Calu3 (cell line): ENCODE data around the gene PSMB1. TPM values are rescaled to one million over a fixed set of nuclear protein-coding genes. Genes with fewer than 3 reads are reported as not detected.

ENCODE experiments used
- BruUV-seq: library from RNA; stranded (reverse); fragments of 400-500 nt; replicated peaks from 2 replicates; lab custom pipeline; 2021; lab: Mats Ljungman, UMichigan
- CTCF ChIA-PET: fragments of 300-600 bp; sonication (Branson Sonifier 250); formaldehyde crosslinking; loops from one replicate; lab custom pipeline; 2022; ENCODE audit warnings: antibody characterized with exemption; lab: Charles Lee
- DNase-seq: peaks from one replicate; pipeline ENCODE4 v3.0.0; 2022
- H3K27ac Mint-ChIP-seq: one replicate; pipeline ENCODE4 v1.8.0; 2022; ENCODE audit warnings: mixed read lengths; ENCODE audit not compliant: unreplicated experiment
- H3K27me3 Mint-ChIP-seq: one replicate; pipeline ENCODE4 v1.8.0; 2022; ENCODE audit warnings: mixed read lengths; ENCODE audit not compliant: unreplicated experiment
- H3K36me3 Mint-ChIP-seq: one replicate; pipeline ENCODE4 v1.8.0; 2022; ENCODE audit warnings: mild to moderate bottlenecking, moderate library complexity, mixed read lengths; ENCODE audit not compliant: insufficient read depth, unreplicated experiment
- H3K4me1 Mint-ChIP-seq: one replicate; pipeline ENCODE4 v1.8.0; 2022; ENCODE audit warnings: mild to moderate bottlenecking, low read depth, mixed read lengths; ENCODE audit not compliant: unreplicated experiment
- H3K4me3 Mint-ChIP-seq: one replicate; pipeline ENCODE4 v1.8.0; 2022; ENCODE audit warnings: mild to moderate bottlenecking, low read depth, moderate library complexity, mixed read lengths; ENCODE audit not compliant: unreplicated experiment
- H3K9me3 Mint-ChIP-seq: one replicate; pipeline ENCODE4 v1.8.0; 2022; ENCODE audit warnings: low read depth, mixed read lengths; ENCODE audit not compliant: unreplicated experiment
- CTCF ChIP-seq: fragments of 200-600 bp; IDR thresholded peaks from one replicate; pipeline ENCODE4 v1.8.0; 2022; ENCODE audit warnings: antibody characterized with exemption; ENCODE audit not compliant: unreplicated experiment
- intact Hi-C: fragments of 100-400 bp; cut with micrococcal nuclease; formaldehyde crosslinking; loops from one replicate; pipeline ENCODE4 v1.10.0; 2022; ENCODE audit not compliant: unreplicated experiment
- total RNA-seq: library from RNA; stranded (reverse); gene quantifications from 2 replicates; pipeline ENCODE4 v1.2.3, GENCODE V29; 2022

Gene PSMB1
- total RNA-seq, 1 experiment from 2014 or later, result 156 TPM

- no TSS peak for BruUV-seq
- no peak for TF ChIP-seq CTCF
- Mint-ChIP-seq H3K27ac (no peak overlapping the region), H3K9me3 (no peaks in the 10 kb centered on the region), H3K4me1 (no peaks in the 10 kb centered on the region), H3K36me3 (no peaks in the 10 kb centered on the region), H3K27me3 (no peaks in the 10 kb centered on the region), H3K4me3 (no peak overlapping the region)
- intact Hi-C loops, result loop anchor here (10.0 kb wide), 3 partner anchors 231 to 1631 kb away; partner anchors contain the start of gene DLL1
- DNase-seq, result no peak
- CTCF ChIA-PET, result no interaction called here
These were observed 27.3 kb downstream of the PSMB1 start for GRCh38 chr6:170525795-170526194.

GRCh38 chr6:170524172-170524502, 29.0 kb downstream of the PSMB1 start:
- no peaks in the 10 kb centered on the region for H3K9me3 Mint-ChIP-seq
- no peaks in the 10 kb centered on the region for H3K36me3 Mint-ChIP-seq
- no peak overlapping the region for H3K27ac Mint-ChIP-seq
- H3K4me1 Mint-ChIP-seq, result no peaks in the 10 kb centered on the region
- TF ChIP-seq CTCF, result no peak
- H3K27me3 Mint-ChIP-seq, result peaks cover 16% of the 10 kb centered on the region
- no peak overlapping the region for H3K4me3 Mint-ChIP-seq
- CTCF ChIA-PET, result no interaction called here
- intact Hi-C loops, result loop anchor here (10.0 kb wide), 3 partner anchors 229 to 1629 kb away; partner anchors contain the start of gene DLL1
- no TSS peak for BruUV-seq
- DNase-seq, result no peak

GRCh38 chr6:170523256-170524171, 29.6 kb downstream of the PSMB1 start:
- BruUV-seq, result no TSS peak
- peaks cover 22% of the 10 kb centered on the region for H3K27me3 Mint-ChIP-seq

More at GRCh38 chr6:170523256-170524171, 29.6 kb downstream of the PSMB1 start:
- Mint-ChIP-seq H3K36me3 (no peaks in the 10 kb centered on the region), H3K27ac (no peak overlapping the region), H3K4me3 (no peak overlapping the region), H3K9me3 (no peaks in the 10 kb centered on the region), H3K4me1 (no peaks in the 10 kb centered on the region)
- CTCF ChIA-PET, result no interaction called here
- intact Hi-C loops, result loop anchor here (10.0 kb wide), 3 partner anchors 229 to 1629 kb away; partner anchors contain the start of gene DLL1
- no peak for TF ChIP-seq CTCF
- DNase-seq, result no peak
